ENCODE measurements around the gene RAET1G.
A peak's percentile ranks its signal among the peaks of the same experiment; 100 is the strongest.
"Not testable (repeated sequence)": the region's sequence is repeated elsewhere in the genome, so short reads cannot be mapped to it uniquely, and the experiment has no call there.

Gene RAET1G

GRCh38 chr6:149939909-149940671 is 17.2 kb upstream of the RAET1G start:
- no peak for DNase-seq (ENCODE audit: low read depth)
- no peak for TF ChIP-seq CTCF (IDR thresholded peaks at IDR 0.05; ENCODE audit: control insufficient read depth, insufficient read depth, low read depth, low read length, missing control alignments)
- H3K4me3 ChIP-seq (ENCODE audit: control insufficient read depth, low read depth, low read length) = no peak overlapping the region

- no peak for DNase-seq (ENCODE audit: low read depth)
- no peak for TF ChIP-seq CTCF (IDR thresholded peaks at IDR 0.05; ENCODE audit: control insufficient read depth, insufficient read depth, low read depth, low read length, missing control alignments)
Measured at GRCh38 chr6:149939356-149939648, 16.4 kb upstream of the RAET1G start.

DNA sequence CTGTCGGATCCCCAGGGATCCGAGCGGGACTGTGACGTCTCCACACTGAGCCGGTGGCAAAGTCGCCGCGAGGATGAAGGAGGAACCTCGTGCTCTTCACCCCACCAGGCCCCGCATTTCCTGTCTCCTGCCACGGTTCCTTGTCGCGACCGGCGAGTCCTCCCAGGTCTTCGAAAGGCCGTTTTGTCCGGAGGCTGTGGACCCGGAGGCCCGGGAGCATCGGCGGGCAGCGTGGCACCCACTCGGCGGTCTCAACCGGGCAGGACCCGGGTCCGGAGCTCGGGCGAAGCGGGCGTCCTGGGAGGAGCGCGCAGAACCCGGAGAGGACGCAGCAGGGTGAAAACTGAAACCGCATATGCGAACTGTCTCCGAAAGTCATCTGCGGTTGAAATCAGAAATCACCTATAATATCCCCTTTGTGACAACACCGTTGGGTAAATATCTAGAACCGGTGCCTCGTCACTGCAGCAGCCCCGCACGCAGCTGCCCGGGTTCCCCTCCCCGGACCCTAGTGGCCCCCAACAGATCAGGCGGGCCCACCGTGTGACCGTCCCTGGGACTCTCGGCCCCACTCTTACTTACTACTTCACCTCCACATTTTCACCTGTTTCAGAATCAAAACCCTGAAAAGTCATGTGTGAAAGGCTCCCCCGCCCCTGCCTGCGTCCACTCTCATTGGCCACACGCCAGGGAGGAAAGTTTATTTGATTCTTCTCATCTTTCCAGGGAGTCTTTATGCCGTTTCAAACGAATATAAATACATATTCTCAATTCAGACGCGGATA is 15.8 kb upstream of the RAET1G start:
- no peak for TF ChIP-seq CTCF (IDR thresholded peaks at IDR 0.05; ENCODE audit: control insufficient read depth, insufficient read depth, low read depth, low read length, missing control alignments)
- no peak for DNase-seq (ENCODE audit: low read depth)
- H3K4me3 ChIP-seq (ENCODE audit: control insufficient read depth, low read depth, low read length) = peak overlapping the region; percentile 56

More at GRCh38 chr6:149939356-149939648, 16.4 kb upstream of the RAET1G start:
- no peak overlapping the region for H3K4me3 ChIP-seq (ENCODE audit: control insufficient read depth, low read depth, low read length)

DNA sequence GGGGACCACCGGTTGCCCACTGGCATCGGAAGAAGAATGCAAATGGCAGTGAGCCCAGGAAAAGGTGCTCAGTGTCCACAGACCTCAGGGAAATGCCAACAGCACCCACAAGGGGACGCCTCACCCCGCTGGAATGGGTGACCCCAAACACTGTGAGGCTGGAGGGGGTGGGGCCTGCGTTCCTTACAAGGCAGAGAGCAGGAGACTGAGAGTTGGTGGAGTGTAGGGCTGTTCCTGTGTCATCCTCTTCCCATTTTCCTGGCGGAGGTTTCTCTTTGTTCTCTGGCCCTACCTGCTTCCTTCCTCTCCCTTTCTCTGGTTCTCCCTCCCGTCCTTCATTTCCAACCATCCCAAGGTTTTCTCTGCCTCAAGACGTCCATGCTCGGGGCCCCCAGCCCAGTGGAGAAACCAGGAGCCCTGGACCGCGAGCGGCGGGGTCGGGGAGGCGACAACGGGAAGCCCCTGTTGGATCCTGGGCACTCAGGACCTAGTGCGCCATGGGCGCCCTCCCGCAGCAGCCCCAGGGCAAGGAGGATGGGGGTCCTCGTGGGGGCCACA is 15.2 kb upstream of the RAET1G start:
- DNase-seq (ENCODE audit: low read depth) = not testable (repeated sequence)
- H3K4me3 ChIP-seq (ENCODE audit: control insufficient read depth, low read depth, low read length) = peak overlapping the region; percentile 56

GRCh38 chr6:149936743-149937142 is 13.8 kb upstream of the RAET1G start:
- no peak for TF ChIP-seq CTCF (IDR thresholded peaks at IDR 0.05; ENCODE audit: control insufficient read depth, insufficient read depth, low read depth, low read length, missing control alignments)
- no peak for DNase-seq (ENCODE audit: low read depth)
- H3K4me3 ChIP-seq (ENCODE audit: control insufficient read depth, low read depth, low read length) = no peak overlapping the region

- TF ChIP-seq CTCF (IDR thresholded peaks at IDR 0.05; ENCODE audit: control insufficient read depth, insufficient read depth, low read depth, low read length, missing control alignments) = no peak
- DNase-seq (ENCODE audit: low read depth) = no peak
- no peak overlapping the region for H3K4me3 ChIP-seq (ENCODE audit: control insufficient read depth, low read depth, low read length)
Measured at GRCh38 chr6:149935668-149936067, 12.7 kb upstream of the RAET1G start.

DNA sequence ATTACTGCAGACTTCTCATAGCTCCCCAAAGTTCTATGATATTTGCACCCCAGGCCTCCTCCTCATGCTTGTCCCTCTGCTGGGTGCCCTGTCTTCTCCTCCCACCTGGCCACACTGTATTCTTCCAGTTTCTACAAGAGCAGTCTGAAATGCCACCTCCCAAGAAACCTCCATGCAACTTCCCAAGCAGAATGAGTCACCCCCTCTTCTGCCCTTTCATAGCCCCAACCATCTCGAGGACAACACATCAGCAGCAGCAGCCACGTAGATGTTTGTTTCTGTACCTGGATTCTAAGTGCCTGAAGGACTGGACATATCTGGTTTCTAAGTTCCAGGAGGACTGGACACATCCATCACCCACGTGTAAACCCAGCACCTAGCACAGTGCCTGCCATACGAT is 12.3 kb upstream of the RAET1G start:
- no peak overlapping the region for H3K4me3 ChIP-seq (ENCODE audit: control insufficient read depth, low read depth, low read length)
- DNase-seq (ENCODE audit: low read depth) = no peak
- TF ChIP-seq CTCF (IDR thresholded peaks at IDR 0.05; ENCODE audit: control insufficient read depth, insufficient read depth, low read depth, low read length, missing control alignments) = no peak

Data from AG09309 (cell line).